BJ (cell line): ENCODE data around the gene HMGB1. TPM values are rescaled to one million over a fixed set of nuclear protein-coding genes. Genes with fewer than 3 reads are reported as not detected.
"Not testable (repeated sequence)": the region's sequence is repeated elsewhere in the genome, so short reads cannot be mapped to it uniquely, and the experiment has no call there.

Source experiments
- CTCF ChIA-PET: fragments of 350-600 bp; formaldehyde crosslinking; extraction: SDS; loops from one replicate; lab custom pipeline; 2021; ENCODE audit warnings: antibody characterized with exemption, inconsistent platforms; lab: Yijun Ruan, JAX
- POLR2A ChIA-PET: fragments of 300-600 bp; sonication (Branson Sonifier 250); formaldehyde crosslinking; extraction: SDS; loops from one replicate; lab custom pipeline; 2021; ENCODE audit warnings: antibody characterized with exemption; lab: Charles Lee
- DNase-seq: peaks from one replicate; pipeline ENCODE4 v3.0.0-alpha.2; 2011; ENCODE audit warnings: low read depth
- H3K27me3 ChIP-seq: 2 replicates; pipeline ENCODE4 v1.6.0; 2011; ENCODE audit warnings: low read length; ENCODE audit not compliant: control insufficient read depth, insufficient read depth
- H3K36me3 ChIP-seq: 2 replicates; pipeline ENCODE4 v1.5.1; 2011; ENCODE audit warnings: low read length; ENCODE audit not compliant: control insufficient read depth, insufficient read depth
- H3K4me3 ChIP-seq: 2 replicates; pipeline ENCODE4 v1.5.1; 2011; ENCODE audit warnings: low read depth, mild to moderate bottlenecking, control low read depth, low read length
- CTCF ChIP-seq: IDR thresholded peaks from 2 replicates; pipeline ENCODE4 v1.5.1; 2011; ENCODE audit warnings: low read depth, mild to moderate bottlenecking, control low read depth, inconsistent platforms, low read length, moderate library complexity; ENCODE audit not compliant: insufficient read depth
- polyA plus RNA-seq: library from polyadenylated mRNA; depleted of rRNA; stranded (reverse); fragments of >200 nt; gene quantifications from 2 replicates; pipeline ENCODE4 v1.2.3, GENCODE V29; 2011

Gene HMGB1
- polyA plus RNA-seq, 1 experiment, result 93.4 TPM

GRCh38 chr13:30450066-30450465 is 15.7 kb downstream of the HMGB1 start:
- POLR2A ChIA-PET, result no interaction called here

DNA sequence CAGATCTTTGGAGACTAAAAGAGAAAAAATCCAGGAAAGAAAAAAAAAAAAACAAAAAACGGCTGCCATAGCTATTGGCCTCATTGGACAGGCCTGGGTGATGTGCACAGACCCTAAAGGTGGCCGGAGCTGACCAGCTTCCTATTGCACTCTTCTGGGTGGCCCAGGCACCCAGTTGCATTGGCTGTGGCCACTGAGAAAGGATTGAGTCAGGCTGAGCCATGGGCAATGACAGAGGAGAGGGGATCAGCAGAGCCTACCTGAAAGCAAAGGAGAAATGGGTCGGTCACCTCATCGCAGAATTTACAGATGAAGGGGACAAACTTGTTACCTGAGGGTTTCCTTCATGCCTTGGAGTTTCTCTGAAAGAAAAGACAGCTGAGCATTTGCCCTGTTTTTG is 17.3 kb downstream of the HMGB1 start:
- Histone ChIP-seq H3K4me3 (no peak overlapping the region), H3K27me3 (no peaks in the 10 kb centered on the region), H3K36me3 (no peaks in the 10 kb centered on the region)
- CTCF ChIA-PET, result interaction anchor here (0.6 kb wide), 1 partner anchor 289 kb away, joined by 4 read pairs; no protein-coding TSS in a partner anchor
- no peak for TF ChIP-seq CTCF
- DNase-seq, result no peak
- POLR2A ChIA-PET, result no interaction called here

More at GRCh38 chr13:30450066-30450465, 15.7 kb downstream of the HMGB1 start:
- H3K27me3 ChIP-seq, result no peaks in the 10 kb centered on the region
- no peak for TF ChIP-seq CTCF
- CTCF ChIA-PET, result no interaction called here
- H3K4me3 ChIP-seq, result no peak overlapping the region
- no peaks in the 10 kb centered on the region for H3K36me3 ChIP-seq
- no peak for DNase-seq

DNA sequence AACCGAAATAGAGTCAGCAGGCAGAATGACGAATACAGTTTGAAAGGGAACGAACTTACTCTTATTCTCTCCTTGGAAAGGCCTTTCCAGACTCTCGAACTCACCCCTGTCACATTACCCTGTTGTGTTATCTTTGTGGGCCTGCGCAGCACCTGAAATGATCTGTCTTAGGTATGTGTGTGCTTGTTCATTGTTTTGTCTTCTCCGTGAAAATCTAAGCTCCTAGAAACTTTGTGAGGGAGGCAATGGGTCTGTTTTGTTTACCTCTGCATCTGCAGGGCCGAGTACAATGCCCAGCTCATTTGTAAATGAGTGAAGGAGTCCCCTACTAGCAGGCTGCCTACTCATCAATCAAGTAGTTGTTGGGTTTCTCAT is 19.6 kb downstream of the HMGB1 start:
- no peak for TF ChIP-seq CTCF
- ChIA-PET POLR2A (no interaction called here), CTCF (interaction anchor here (1.1 kb wide), 1 partner anchor 11 kb away, joined by 3 read pairs; no protein-coding TSS in a partner anchor)
- no peak for DNase-seq
- Histone ChIP-seq H3K36me3 (no peaks in the 10 kb centered on the region), H3K27me3 (no peaks in the 10 kb centered on the region), H3K4me3 (no peak overlapping the region)

- CTCF ChIA-PET, result interaction anchor here (1.0 kb wide), 1 partner anchor 137 kb away, joined by 4 read pairs; no protein-coding TSS in a partner anchor
- H3K36me3 ChIP-seq, result no peaks in the 10 kb centered on the region
- DNase-seq, result no peak
- POLR2A ChIA-PET, result no interaction called here
- no peaks in the 10 kb centered on the region for H3K27me3 ChIP-seq
- TF ChIP-seq CTCF, result no peak
- H3K4me3 ChIP-seq, result no peak overlapping the region
Measured at GRCh38 chr13:30443957-30444404, 21.8 kb downstream of the HMGB1 start.

GRCh38 chr13:30443491-30443890 is 22.2 kb downstream of the HMGB1 start:
- POLR2A ChIA-PET, H3K36me3 ChIP-seq, H3K27me3 ChIP-seq, DNase-seq, H3K4me3 ChIP-seq: not testable (repeated sequence)
- CTCF ChIA-PET, result interaction anchor here (1.0 kb wide), 1 partner anchor 137 kb away, joined by 4 read pairs; no protein-coding TSS in a partner anchor

DNA sequence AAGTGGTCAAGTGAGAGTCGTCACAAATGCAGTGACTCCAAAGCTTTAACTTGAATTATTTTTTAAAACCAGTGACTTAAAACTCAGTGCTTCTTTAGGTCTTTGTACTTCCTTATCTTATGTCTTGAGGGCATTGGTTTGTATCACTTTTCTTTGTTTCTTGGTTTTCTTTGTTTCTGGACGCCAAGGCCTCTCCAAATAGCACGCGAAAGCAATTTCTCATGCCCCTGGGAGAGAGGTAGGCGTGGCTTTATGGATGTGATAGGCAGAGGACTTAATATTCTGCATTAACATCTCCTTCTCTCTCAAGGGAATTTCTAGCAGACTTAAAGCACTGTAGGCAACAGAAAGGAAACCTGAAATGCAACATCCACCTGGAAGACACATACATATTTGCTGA is 22.8 kb downstream of the HMGB1 start:
- Histone ChIP-seq H3K4me3 (no peak overlapping the region), H3K27me3 (no peaks in the 10 kb centered on the region), H3K36me3 (no peaks in the 10 kb centered on the region)
- ChIA-PET CTCF (no interaction called here), POLR2A (no interaction called here)
- DNase-seq, result no peak
- no peak for TF ChIP-seq CTCF
